Tibial nerve (tissue), 4 donors: ENCODE data around the gene STIMATE. TPM values are rescaled to one million over a fixed set of nuclear protein-coding genes. Genes with fewer than 3 reads are reported as not detected.
A peak's percentile ranks its signal among the peaks of the same experiment; 100 is the strongest.

Experiments used
- DNase-seq, 2 donors: peaks; one replicate each; pipeline ENCODE4 v3.0.0-alpha.2; 2019; ENCODE audit warnings: low spot score in 2 of 2
- H3K27ac ChIP-seq, 4 donors: fragments of 200-600 bp; sonication (generic) in 3 of 4; one replicate each; pipeline ENCODE4 v1.5.1; 2017 to 2019; ENCODE audit warnings: mild to moderate bottlenecking in 1 of 4
- H3K27me3 ChIP-seq, 2 donors: fragments of 200-600 bp; sonication (generic) in 1 of 2; one replicate each; pipeline versions ENCODE4 v1.5.1 to v1.6.0; 2017 to 2019
- H3K36me3 ChIP-seq, 3 donors: fragments of 200-600 bp; sonication (generic); one replicate each; pipeline ENCODE4 v1.5.1; 2018 to 2019
- H3K4me1 ChIP-seq, 4 donors: fragments of 200-600 bp; sonication (generic) in 3 of 4; one replicate each; pipeline ENCODE4 v1.5.1; 2017 to 2019
- H3K4me3 ChIP-seq, 4 donors: fragments of 200-600 bp; sonication (generic) in 3 of 4; one replicate each; pipeline ENCODE4 v1.5.1; 2017 to 2019; ENCODE audit warnings: mild to moderate bottlenecking in 1 of 4, moderate library complexity in 1 of 4
- H3K9me3 ChIP-seq, 4 donors: fragments of 200-600 bp; sonication (generic) in 3 of 4; one replicate each; pipeline ENCODE4 v1.5.1; 2017 to 2019
- CTCF ChIP-seq, 5 experiments: fragments of 200-600 bp in 3 of 5; fragments of 450-650 bp in 2 of 5; sonication (generic) in 3 of 5; IDR thresholded peaks; one replicate each; pipeline ENCODE4 v1.5.1; 2016 to 2019; ENCODE audit warnings: antibody characterized with exemption in 5 of 5, mild to moderate bottlenecking in 3 of 5, moderate library complexity in 2 of 5
- EP300 ChIP-seq, 2 donors: sonication (generic); formaldehyde crosslinking; IDR thresholded peaks; one replicate each; pipeline ENCODE4 v1.6.1; 2017; ENCODE audit warnings: antibody characterized with exemption in 2 of 2, mild to moderate bottlenecking in 1 of 2
- POLR2A ChIP-seq, 2 donors: fragments of 450-650 bp; IDR thresholded peaks; one replicate each; pipeline ENCODE4 v1.6.1; 2017; ENCODE audit warnings: antibody characterized with exemption in 2 of 2, mild to moderate bottlenecking in 2 of 2, moderate library complexity in 2 of 2
- WGBS, 2 donors: methylation state at CpG; one replicate each; pipeline ENCODE4 v1.1.5; 2018; 5-methylcytosine and 5-hydroxymethylcytosine counted together
- total RNA-seq, 4 donors: library from RNA; depleted of rRNA; stranded (reverse); fragments of >200 nt; gene quantifications; one replicate each; pipeline ENCODE4 v1.1.0, GENCODE V29; 2016

STIMATE gene
- total RNA-seq, 4 donors from 2014 or later: 35.4 to 82.3 (median 46.0) TPM

GRCh38 chr3:52845157-52845556, 52.2 kb downstream of the STIMATE start:
- no peaks in the 10 kb centered on the region for H3K9me3 ChIP-seq
- peaks cover 0 to 70% (median 6%) of the 10 kb centered on the region in 3 donors for H3K36me3 ChIP-seq
- H3K4me1 ChIP-seq: peaks cover 0 to 41% (median 9%) of the 10 kb centered on the region in 4 donors
- no peak overlapping the region for H3K4me3 ChIP-seq
- TF ChIP-seq CTCF (IDR thresholded peaks at IDR 0.05) (no peak), EP300 (IDR thresholded peaks at IDR 0.05) (peak in 1 of 2 donors; percentile 70), POLR2A (IDR thresholded peaks at IDR 0.05) (no peak)
- DNase-seq: peak; percentile 49 to 66
- no peaks in the 10 kb centered on the region for H3K27me3 ChIP-seq
- 9 to 23% methylated on average over 6 of the region's 6 CpGs for WGBS, 2 donors
- peak overlapping the region; percentile 46 to 89 (median 78) for H3K27ac ChIP-seq

GRCh38 chr3:52844290-52844975, 52.9 kb downstream of the STIMATE start:
- Histone ChIP-seq H3K9me3 (no peaks in the 10 kb centered on the region), H3K27me3 (no peaks in the 10 kb centered on the region), H3K4me1 (peaks cover 0 to 41% (median 9%) of the 10 kb centered on the region in 4 donors), H3K36me3 (peaks cover 0 to 68% (median 6%) of the 10 kb centered on the region in 3 donors), H3K27ac (peak overlapping the region; percentile 46 to 89 (median 66)), H3K4me3 (no peak overlapping the region)
- WGBS, 2 donors: 75 to 79% methylated on average over 18 of the region's 18 CpGs
- TF ChIP-seq POLR2A (IDR thresholded peaks at IDR 0.05) (no peak), CTCF (IDR thresholded peaks at IDR 0.05) (no peak), EP300 (IDR thresholded peaks at IDR 0.05) (no peak)
- DNase-seq: no peak

GRCh38 chr3:52843881-52844280, 53.5 kb downstream of the STIMATE start:
- no peak for DNase-seq
- 76 to 94% methylated on average over 2 of the region's 2 CpGs for WGBS, 2 donors
- TF ChIP-seq CTCF (IDR thresholded peaks at IDR 0.05) (no peak), EP300 (IDR thresholded peaks at IDR 0.05) (no peak), POLR2A (IDR thresholded peaks at IDR 0.05) (no peak)
- no peaks in the 10 kb centered on the region for H3K9me3 ChIP-seq
- no peak overlapping the region for H3K4me3 ChIP-seq
- H3K27me3 ChIP-seq: no peaks in the 10 kb centered on the region
- peaks cover 0 to 68% (median 6%) of the 10 kb centered on the region in 3 donors for H3K36me3 ChIP-seq
- peak overlapping the region; percentile 32 to 89 (median 66) for H3K27ac ChIP-seq
- H3K4me1 ChIP-seq: peaks cover 0 to 41% (median 9%) of the 10 kb centered on the region in 4 donors

GRCh38 chr3:52843108-52843865, 54.1 kb downstream of the STIMATE start:
- Histone ChIP-seq H3K27ac (peak overlapping the region; percentile 25 to 89 (median 58)), H3K27me3 (no peaks in the 10 kb centered on the region), H3K36me3 (peaks cover 0 to 68% (median 6%) of the 10 kb centered on the region in 3 donors), H3K9me3 (no peaks in the 10 kb centered on the region), H3K4me1 (peaks cover 0 to 41% (median 9%) of the 10 kb centered on the region in 4 donors), H3K4me3 (no peak overlapping the region)
- WGBS, 2 donors: 67 to 68% methylated on average over 20 of the region's 20 CpGs
- peak in 1 of 2 donors; percentile 31 for DNase-seq
- TF ChIP-seq CTCF (IDR thresholded peaks at IDR 0.05) (no peak), EP300 (IDR thresholded peaks at IDR 0.05) (peak in 1 of 2 donors; percentile 13), POLR2A (IDR thresholded peaks at IDR 0.05) (no peak)

- peaks cover 0 to 67% (median 0%) of the 10 kb centered on the region in 3 donors for H3K36me3 ChIP-seq
- H3K27me3 ChIP-seq: no peaks in the 10 kb centered on the region
- H3K27ac ChIP-seq: peak overlapping the region in 2 of 4 donors; percentile 85 to 89
- DNase-seq: no peak
- peaks cover 0 to 41% (median 9%) of the 10 kb centered on the region in 4 donors for H3K4me1 ChIP-seq
- no peaks in the 10 kb centered on the region for H3K9me3 ChIP-seq
- 59 to 72% methylated on average over 7 of the region's 7 CpGs for WGBS, 2 donors
- no peak for TF ChIP-seq EP300 (IDR thresholded peaks at IDR 0.05)
- no peak for TF ChIP-seq CTCF (IDR thresholded peaks at IDR 0.05)
- no peak for TF ChIP-seq POLR2A (IDR thresholded peaks at IDR 0.05)
- no peak overlapping the region for H3K4me3 ChIP-seq
These were observed 54.9 kb downstream of the STIMATE start for GRCh38 chr3:52842424-52842823.
